ENCODE data around the gene HAPLN3. TPM values are rescaled to one million over a fixed set of nuclear protein-coding genes. Genes with fewer than 3 reads are reported as not detected.

The HAPLN3 gene
- total RNA-seq, 1 experiment from 2014 or later: 2.4 TPM

DNA sequence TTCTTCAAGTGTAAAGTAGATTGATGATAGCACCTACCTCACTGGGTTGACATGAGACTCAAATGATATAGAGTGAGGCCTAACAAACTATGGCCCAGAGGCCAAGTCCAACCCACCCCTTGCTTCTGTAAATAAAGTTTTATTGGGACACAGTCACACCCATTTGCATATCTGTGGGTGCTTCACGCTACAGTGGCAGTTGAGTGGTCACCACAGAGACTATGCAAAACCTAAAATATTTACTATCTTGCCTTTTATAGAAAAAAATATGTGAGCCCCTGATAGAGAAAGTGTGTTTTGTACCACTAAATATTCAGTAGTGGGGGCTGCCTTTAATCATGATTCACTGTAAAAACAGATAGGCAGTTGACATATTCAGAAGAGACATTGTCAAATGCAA, 54.1 kb downstream of the HAPLN3 start:
- intact Hi-C loops (cut with micrococcal nuclease; ENCODE audit: unreplicated experiment): no loop called here
- no TSS peak for BruUV-seq (replicated peaks)
- H3K4me1 ChIP-seq (replicated peaks; ENCODE audit: insufficient read depth): no peaks in the 10 kb centered on the region
- no peak overlapping the region for H3K4me3 ChIP-seq
- TF ChIP-seq EZH2 (IDR thresholded peaks at IDR 0.05; ENCODE audit: low read depth): no peak
- TF ChIP-seq, protein P1, sequence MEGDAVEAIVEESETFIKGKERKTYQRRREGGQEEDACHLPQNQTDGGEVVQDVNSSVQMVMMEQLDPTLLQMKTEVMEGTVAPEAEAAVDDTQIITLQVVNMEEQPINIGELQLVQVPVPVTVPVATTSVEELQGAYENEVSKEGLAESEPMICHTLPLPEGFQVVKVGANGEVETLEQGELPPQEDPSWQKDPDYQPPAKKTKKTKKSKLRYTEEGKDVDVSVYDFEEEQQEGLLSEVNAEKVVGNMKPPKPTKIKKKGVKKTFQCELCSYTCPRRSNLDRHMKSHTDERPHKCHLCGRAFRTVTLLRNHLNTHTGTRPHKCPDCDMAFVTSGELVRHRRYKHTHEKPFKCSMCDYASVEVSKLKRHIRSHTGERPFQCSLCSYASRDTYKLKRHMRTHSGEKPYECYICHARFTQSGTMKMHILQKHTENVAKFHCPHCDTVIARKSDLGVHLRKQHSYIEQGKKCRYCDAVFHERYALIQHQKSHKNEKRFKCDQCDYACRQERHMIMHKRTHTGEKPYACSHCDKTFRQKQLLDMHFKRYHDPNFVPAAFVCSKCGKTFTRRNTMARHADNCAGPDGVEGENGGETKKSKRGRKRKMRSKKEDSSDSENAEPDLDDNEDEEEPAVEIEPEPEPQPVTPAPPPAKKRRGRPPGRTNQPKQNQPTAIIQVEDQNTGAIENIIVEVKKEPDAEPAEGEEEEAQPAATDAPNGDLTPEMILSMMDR (conservative IDR thresholded peaks at IDR 0.05): no peak
- no peaks in the 10 kb centered on the region for H3K36me3 ChIP-seq (ENCODE audit: low read depth)
- no peak for DNase-seq
- H3F3A ChIP-seq (ENCODE audit: insufficient read depth, low read depth): no peaks in the 10 kb centered on the region
- H3K9me3 ChIP-seq (ENCODE audit: insufficient read depth, low read depth): no peaks in the 10 kb centered on the region
- H3K4me2 ChIP-seq: no peak overlapping the region
- POLR2A ChIA-PET (ENCODE audit: unreplicated experiment): no interaction called here
- H2AFZ ChIP-seq: no peak overlapping the region
- CTCF ChIA-PET: no interaction called here
- H3K9me2 ChIP-seq (ENCODE audit: insufficient read depth): no peaks in the 10 kb centered on the region
- H3K79me2 ChIP-seq (ENCODE audit: low read depth): no peaks in the 10 kb centered on the region
- peaks cover 39% of the 10 kb centered on the region for H3K27me3 ChIP-seq (ENCODE audit: insufficient read depth, low read depth)
- H3K27ac ChIP-seq: no peak overlapping the region
- H4K20me1 ChIP-seq (ENCODE audit: insufficient read depth): no peaks in the 10 kb centered on the region

DNA sequence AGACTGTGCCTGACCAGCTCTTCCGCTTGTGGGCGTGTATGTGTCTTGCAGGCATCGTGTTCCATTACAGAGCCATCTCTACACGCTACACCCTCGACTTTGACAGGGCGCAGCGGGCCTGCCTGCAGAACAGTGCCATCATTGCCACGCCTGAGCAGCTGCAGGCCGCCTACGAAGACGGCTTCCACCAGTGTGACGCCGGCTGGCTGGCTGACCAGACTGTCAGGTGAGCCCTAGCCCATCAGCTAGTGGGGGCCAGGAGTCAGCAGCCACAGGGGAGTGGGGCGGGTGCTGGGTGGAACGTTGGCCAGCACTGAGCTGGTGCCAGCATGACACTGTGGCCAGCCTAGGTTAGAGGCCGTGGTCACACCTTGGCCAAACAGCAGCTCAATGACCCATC, 55.4 kb downstream of the HAPLN3 start:
- H3K36me3 ChIP-seq (ENCODE audit: low read depth): no peaks in the 10 kb centered on the region
- peaks cover 36% of the 10 kb centered on the region for H3K27me3 ChIP-seq (ENCODE audit: insufficient read depth, low read depth)
- H3K4me3 ChIP-seq: no peak overlapping the region
- H3K9me2 ChIP-seq (ENCODE audit: insufficient read depth): no peaks in the 10 kb centered on the region
- BruUV-seq (replicated peaks): no TSS peak
- H3K4me2 ChIP-seq: no peak overlapping the region
- no peak overlapping the region for H2AFZ ChIP-seq
- H3F3A ChIP-seq (ENCODE audit: insufficient read depth, low read depth): no peaks in the 10 kb centered on the region
- TF ChIP-seq EZH2 (IDR thresholded peaks at IDR 0.05; ENCODE audit: low read depth): no peak
- TF ChIP-seq, protein P1 (conservative IDR thresholded peaks at IDR 0.05): no peak
- ChIA-PET CTCF (no interaction called here), POLR2A (ENCODE audit: unreplicated experiment) (no interaction called here)
- no peak for DNase-seq
- no peaks in the 10 kb centered on the region for H3K79me2 ChIP-seq (ENCODE audit: low read depth)
- no peaks in the 10 kb centered on the region for H3K4me1 ChIP-seq (replicated peaks; ENCODE audit: insufficient read depth)
- H3K9me3 ChIP-seq (ENCODE audit: insufficient read depth, low read depth): no peaks in the 10 kb centered on the region
- intact Hi-C loops (cut with micrococcal nuclease; ENCODE audit: unreplicated experiment): loop anchor here (10.0 kb wide), 1 partner anchor 365 kb away; no protein-coding TSS in a partner anchor
- H3K27ac ChIP-seq: no peak overlapping the region
- H4K20me1 ChIP-seq (ENCODE audit: insufficient read depth): no peaks in the 10 kb centered on the region

DNA sequence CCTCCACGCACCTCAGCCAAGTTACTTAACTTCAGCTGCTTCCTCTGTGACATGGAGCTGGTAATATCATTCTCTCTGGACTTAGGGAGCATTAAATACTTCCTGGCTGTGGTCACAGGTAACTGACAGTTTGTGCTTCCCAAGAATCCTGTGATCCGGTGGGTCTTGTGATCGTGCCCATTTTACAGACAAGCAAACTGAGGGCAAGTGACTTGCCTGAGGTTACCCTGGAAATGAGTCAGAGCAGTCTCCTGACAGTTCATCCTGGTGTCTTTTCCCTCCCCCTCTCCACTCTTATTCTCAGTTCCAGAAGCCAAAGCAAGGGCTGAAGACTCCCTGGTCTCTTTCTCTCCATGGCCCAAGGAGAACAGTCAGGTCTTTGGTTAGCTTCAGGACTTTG, 56.2 kb downstream of the HAPLN3 start:
- no TSS peak for BruUV-seq (replicated peaks)
- H3K36me3 ChIP-seq (ENCODE audit: low read depth): no peaks in the 10 kb centered on the region
- H3K4me3 ChIP-seq: no peak overlapping the region
- POLR2A ChIA-PET (ENCODE audit: unreplicated experiment): no interaction called here
- CTCF ChIA-PET: no interaction called here
- no peaks in the 10 kb centered on the region for H3K4me1 ChIP-seq (replicated peaks; ENCODE audit: insufficient read depth)
- no peak overlapping the region for H3K4me2 ChIP-seq
- H3F3A ChIP-seq (ENCODE audit: insufficient read depth, low read depth): no peaks in the 10 kb centered on the region
- no peaks in the 10 kb centered on the region for H3K79me2 ChIP-seq (ENCODE audit: low read depth)
- intact Hi-C loops (cut with micrococcal nuclease; ENCODE audit: unreplicated experiment): loop anchor here (10.0 kb wide), 1 partner anchor 364 kb away; no protein-coding TSS in a partner anchor
- H3K27me3 ChIP-seq (ENCODE audit: insufficient read depth, low read depth): peaks cover 31% of the 10 kb centered on the region
- H2AFZ ChIP-seq: no peak overlapping the region
- H4K20me1 ChIP-seq (ENCODE audit: insufficient read depth): no peaks in the 10 kb centered on the region
- no peaks in the 10 kb centered on the region for H3K9me3 ChIP-seq (ENCODE audit: insufficient read depth, low read depth)
- H3K27ac ChIP-seq: no peak overlapping the region
- DNase-seq: no peak
- no peak for TF ChIP-seq EZH2 (IDR thresholded peaks at IDR 0.05; ENCODE audit: low read depth)
- TF ChIP-seq, protein P1 (conservative IDR thresholded peaks at IDR 0.05): no peak
- no peaks in the 10 kb centered on the region for H3K9me2 ChIP-seq (ENCODE audit: insufficient read depth)
